Measurements from ENCODE around the gene BBX. TPM values are rescaled to one million over a fixed set of nuclear protein-coding genes. Genes with fewer than 3 reads are reported as not detected.

The BBX gene
- polyA plus RNA-seq, 3 donors: 4.7 to 10.3 (median 8.7) TPM

GRCh38 chr3:107756649-107757048 lies 233.9 kb downstream of the BBX start:
- WGBS, 3 donors: 92 to 95% (median 94%) methylated on average over 2 of the region's 2 CpGs
- H3K27ac ChIP-seq (ENCODE audit: low read depth, low read length): no peak overlapping the region

GRCh38 chr3:107757140-107757539 lies 234.4 kb downstream of the BBX start:
- 94 to 97% (median 96%) methylated on average over 2 of the region's 2 CpGs for WGBS, 3 donors
- H3K27ac ChIP-seq (ENCODE audit: low read depth, low read length): no peak overlapping the region

GRCh38 chr3:107760144-107760543 lies 237.4 kb downstream of the BBX start:
- H3K27ac ChIP-seq (ENCODE audit: low read depth, low read length): no peak overlapping the region

- no peak overlapping the region for H3K27ac ChIP-seq (ENCODE audit: low read depth, low read length)
- WGBS, 3 donors: 68 to 95% (median 89%) methylated on average over 2 of the region's 2 CpGs
Measured at GRCh38 chr3:107761391-107761790, 238.6 kb downstream of the BBX start.

- H3K27ac ChIP-seq (ENCODE audit: low read depth, low read length): no peak overlapping the region
- 95 to 99% (median 98%) methylated on average over 6 of the region's 6 CpGs for WGBS, 3 donors
Measured at GRCh38 chr3:107765524-107765923, 242.8 kb downstream of the BBX start.

GRCh38 chr3:107767897-107768605 lies 245.3 kb downstream of the BBX start:
- no peak overlapping the region for H3K27ac ChIP-seq (ENCODE audit: low read depth, low read length)
- WGBS, 3 donors: 61 to 88% (median 64%) methylated on average over 8 of the region's 8 CpGs

GRCh38 chr3:107769882-107770281 lies 247.1 kb downstream of the BBX start:
- no peak overlapping the region for H3K27ac ChIP-seq (ENCODE audit: low read depth, low read length)
- WGBS, 3 donors: 83 to 93% (median 86%) methylated on average over 3 of the region's 3 CpGs

- WGBS, 3 donors: 85 to 89% (median 87%) methylated on average over 6 of the region's 6 CpGs
- H3K27ac ChIP-seq (ENCODE audit: low read depth, low read length): no peak overlapping the region
Measured at GRCh38 chr3:107772016-107772415, 249.3 kb downstream of the BBX start.

GRCh38 chr3:107775974-107776373 lies 253.2 kb downstream of the BBX start:
- WGBS, 3 donors: 93 to 99% (median 98%) methylated on average over 1 of the region's 1 CpG
- no peak overlapping the region for H3K27ac ChIP-seq (ENCODE audit: low read depth, low read length)

GRCh38 chr3:107781253-107781652 lies 258.5 kb downstream of the BBX start:
- WGBS, 3 donors: 92 to 96% (median 95%) methylated on average over 1 of the region's 1 CpG
- no peak overlapping the region for H3K27ac ChIP-seq (ENCODE audit: low read depth, low read length)

GRCh38 chr3:107782054-107782453 lies 259.3 kb downstream of the BBX start:
- 94 to 98% (median 94%) methylated on average over 2 of the region's 2 CpGs for WGBS, 3 donors
- no peak overlapping the region for H3K27ac ChIP-seq (ENCODE audit: low read depth, low read length)

GRCh38 chr3:107790612-107791011 lies 267.9 kb downstream of the BBX start:
- whole genome bisulfite sequencing, 3 donors: 96 to 97% (median 97%) methylated on average over 6 of the region's 6 CpGs
- H3K27ac ChIP-seq (ENCODE audit: low read depth, low read length): no peak overlapping the region

- WGBS, 3 donors: 80 to 92% (median 92%) methylated on average over 1 of the region's 1 CpG
Measured at GRCh38 chr3:107791027-107791426, 268.3 kb downstream of the BBX start.

GRCh38 chr3:107791450-107791849 lies 268.7 kb downstream of the BBX start:
- 85 to 95% (median 91%) methylated on average over 7 of the region's 7 CpGs for WGBS, 3 donors

More at GRCh38 chr3:107791027-107791426, 268.3 kb downstream of the BBX start:
- no peak overlapping the region for H3K27ac ChIP-seq (ENCODE audit: low read depth, low read length)

GRCh38 chr3:107794664-107795443 lies 272.1 kb downstream of the BBX start:
- WGBS, 3 donors: 71 to 88% (median 75%) methylated on average over 8 of the region's 8 CpGs
- H3K27ac ChIP-seq (ENCODE audit: low read depth, low read length): no peak overlapping the region

More at GRCh38 chr3:107791450-107791849, 268.7 kb downstream of the BBX start:
- H3K27ac ChIP-seq (ENCODE audit: low read depth, low read length): no peak overlapping the region

GRCh38 chr3:107795514-107796094 lies 272.8 kb downstream of the BBX start:
- no peak overlapping the region for H3K27ac ChIP-seq (ENCODE audit: low read depth, low read length)

GRCh38 chr3:107796791-107797190 lies 274.0 kb downstream of the BBX start:
- H3K27ac ChIP-seq (ENCODE audit: low read depth, low read length): no peak overlapping the region

More at GRCh38 chr3:107795514-107796094, 272.8 kb downstream of the BBX start:
- 83 to 100% (median 84%) methylated on average over 2 to 3 of the region's 3 CpGs for WGBS, 3 donors

GRCh38 chr3:107797586-107797985 lies 274.8 kb downstream of the BBX start:
- WGBS, 3 donors: 93 to 95% (median 94%) methylated on average over 1 of the region's 1 CpG
- H3K27ac ChIP-seq (ENCODE audit: low read depth, low read length): no peak overlapping the region

- no peak overlapping the region for H3K27ac ChIP-seq (ENCODE audit: low read depth, low read length)
- 81 to 90% (median 83%) methylated on average over 3 of the region's 3 CpGs for WGBS, 3 donors
Measured at GRCh38 chr3:107798381-107798780, 275.6 kb downstream of the BBX start.

All from adipose tissue (tissue), 3 donors.